Hepatocyte (in vitro differentiated cells): ENCODE measurements around the gene SLC8B1. TPM values are rescaled to one million over a fixed set of nuclear protein-coding genes. Genes with fewer than 3 reads are reported as not detected.

ENCODE experiments used
- DNase-seq: peaks from one replicate; pipeline ENCODE4 v3.0.0-alpha.2; 2016; ENCODE audit warnings: low spot score
- H2AFZ ChIP-seq: fragments of 200-600 bp; sonication (generic); 2 replicates; pipeline ENCODE4 v1.6.0; 2016; ENCODE audit warnings: antibody characterized with exemption, mild to moderate bottlenecking
- H3K27ac ChIP-seq: fragments of 200-600 bp; sonication (generic); 2 replicates; pipeline ENCODE4 v1.5.1; 2016; ENCODE audit warnings: mild to moderate bottlenecking
- H3K27me3 ChIP-seq: fragments of 200-600 bp; sonication (generic); 2 replicates; pipeline ENCODE4 v1.6.1; 2016
- H3K36me3 ChIP-seq: fragments of 200-600 bp; sonication (generic); replicated peaks from 2 replicates; pipeline ENCODE4 v1.5.1; 2016; ENCODE audit warnings: low read depth; ENCODE audit not compliant: insufficient read depth
- H3K4me1 ChIP-seq: fragments of 200-600 bp; sonication (generic); 2 replicates; pipeline ENCODE4 v1.5.1; 2016; ENCODE audit warnings: mild to moderate bottlenecking, moderate library complexity; ENCODE audit not compliant: insufficient read depth
- H3K4me2 ChIP-seq: fragments of 200-600 bp; sonication (generic); 2 replicates; pipeline ENCODE4 v1.6.0; 2016
- H3K4me3 ChIP-seq: fragments of 200-600 bp; sonication (generic); 2 replicates; pipeline ENCODE4 v1.5.1; 2016; ENCODE audit warnings: mild to moderate bottlenecking
- H3K79me2 ChIP-seq: fragments of 200-600 bp; sonication (generic); 2 replicates; pipeline ENCODE4 v1.6.0; 2017; ENCODE audit warnings: mild to moderate bottlenecking
- H3K9me2 ChIP-seq: fragments of 200-600 bp; sonication (generic); replicated peaks from 2 replicates; pipeline ENCODE4 v1.6.0; 2017; ENCODE audit warnings: mild to moderate bottlenecking; ENCODE audit not compliant: insufficient read depth
- H3K9me3 ChIP-seq: fragments of 200-600 bp; sonication (generic); 2 replicates; pipeline ENCODE4 v1.5.1; 2016; ENCODE audit warnings: low read depth, mild to moderate bottlenecking
- H4K20me1 ChIP-seq: fragments of 200-600 bp; sonication (generic); 2 replicates; pipeline ENCODE4 v1.6.0; 2016; ENCODE audit warnings: mild to moderate bottlenecking; ENCODE audit not compliant: insufficient read depth, poor library complexity, severe bottlenecking
- CTCF ChIP-seq: fragments of 200-600 bp; sonication (generic); IDR thresholded peaks from 2 replicates; pipeline ENCODE4 v1.5.1; 2016; ENCODE audit warnings: antibody characterized with exemption, mild to moderate bottlenecking; ENCODE audit not compliant: poor library complexity
- EZH2 ChIP-seq: fragments of 200-600 bp; sonication (generic); IDR thresholded peaks from 2 replicates; pipeline ENCODE4 v1.6.1; 2016; ENCODE audit warnings: antibody characterized with exemption, mild to moderate bottlenecking, borderline replicate concordance
- EZH2phosphoT487 ChIP-seq: fragments of 200-600 bp; sonication (generic); IDR thresholded peaks from one replicate; pipeline ENCODE4 v1.6.1; 2018; ENCODE audit warnings: antibody characterized with exemption, mild to moderate bottlenecking, low read depth, moderate library complexity; ENCODE audit not compliant: unreplicated experiment, severe bottlenecking
- WGBS: methylation state at CpG from one replicate; pipeline ENCODE4 v1.1.6; 2016; ENCODE audit warnings: low lambda C conversion rate; ENCODE audit errors: missing lambda C conversion rate; 5-methylcytosine and 5-hydroxymethylcytosine counted together
- polyA plus RNA-seq: library from polyadenylated mRNA; unstranded; fragments of >200 nt; fragmentation: Nextera tagmentation; extraction: Ambion mirVana; gene quantifications from 2 replicates; pipeline ENCODE4 v1.2.1, GENCODE V29; 2016
- total RNA-seq: library from RNA; depleted of rRNA; stranded (reverse); fragments of >200 nt; gene quantifications from 2 replicates; pipeline ENCODE4 v1.2.3, GENCODE V29; 2014

Gene SLC8B1
- total and polyA plus RNA-seq, 2 experiments from 2014 or later, result 15.4 to 17.9 TPM

- no peak for DNase-seq
- Histone ChIP-seq H3K36me3 (no peaks in the 10 kb centered on the region), H4K20me1 (no peaks in the 10 kb centered on the region), H3K4me3 (no peak overlapping the region), H3K27me3 (no peaks in the 10 kb centered on the region), H3K9me2 (no peaks in the 10 kb centered on the region), H3K4me1 (no peaks in the 10 kb centered on the region), H3K9me3 (no peaks in the 10 kb centered on the region), H3K4me2 (no peak overlapping the region), H3K79me2 (no peaks in the 10 kb centered on the region), H2AFZ (no peak overlapping the region), H3K27ac (no peak overlapping the region)
- 97% methylated on average over 5 of the region's 5 CpGs for WGBS
- TF ChIP-seq CTCF, result no peak
- no peak for TF ChIP-seq EZH2phosphoT487
- TF ChIP-seq EZH2, result no peak
Measured at GRCh38 chr12:113290506-113290905, 44.4 kb downstream of the SLC8B1 start.

GRCh38 chr12:113289361-113289760, 45.5 kb downstream of the SLC8B1 start:
- WGBS, result 79% methylated on average over 2 of the region's 2 CpGs
- no peaks in the 10 kb centered on the region for H3K4me1 ChIP-seq

GRCh38 chr12:113287899-113288282, 47.0 kb downstream of the SLC8B1 start:
- H3K27me3 ChIP-seq, result no peaks in the 10 kb centered on the region
- DNase-seq, result no peak
- H3K36me3 ChIP-seq, result no peaks in the 10 kb centered on the region
- no peak overlapping the region for H3K4me3 ChIP-seq
- H2AFZ ChIP-seq, result no peak overlapping the region
- H3K9me2 ChIP-seq, result no peaks in the 10 kb centered on the region
- TF ChIP-seq EZH2 (no peak), CTCF (no peak), EZH2phosphoT487 (no peak)
- no peaks in the 10 kb centered on the region for H3K9me3 ChIP-seq
- H3K4me2 ChIP-seq, result no peak overlapping the region
- WGBS, result 96% methylated on average over 18 of the region's 19 CpGs
- H3K27ac ChIP-seq, result no peak overlapping the region
- H3K79me2 ChIP-seq, result no peaks in the 10 kb centered on the region
- no peaks in the 10 kb centered on the region for H4K20me1 ChIP-seq
- H3K4me1 ChIP-seq, result no peaks in the 10 kb centered on the region

More at GRCh38 chr12:113289361-113289760, 45.5 kb downstream of the SLC8B1 start:
- H2AFZ ChIP-seq, result no peak overlapping the region
- no peaks in the 10 kb centered on the region for H3K27me3 ChIP-seq
- H4K20me1 ChIP-seq, result no peaks in the 10 kb centered on the region
- no peak overlapping the region for H3K4me3 ChIP-seq
- H3K27ac ChIP-seq, result no peak overlapping the region
- TF ChIP-seq EZH2phosphoT487, result no peak
- no peak for TF ChIP-seq CTCF
- TF ChIP-seq EZH2, result no peak
- no peak for DNase-seq
- H3K79me2 ChIP-seq, result no peaks in the 10 kb centered on the region
- no peaks in the 10 kb centered on the region for H3K36me3 ChIP-seq
- H3K9me3 ChIP-seq, result no peaks in the 10 kb centered on the region
- no peak overlapping the region for H3K4me2 ChIP-seq
- H3K9me2 ChIP-seq, result no peaks in the 10 kb centered on the region
